ENCODE measurements around the gene HDAC4.

HDAC4 gene

GRCh38 chr2:239321596-239322415, 79.0 kb downstream of the HDAC4 start:
- no peak for DNase-seq

GRCh38 chr2:239318790-239319661, 81.8 kb downstream of the HDAC4 start:
- no peak for DNase-seq

GRCh38 chr2:239318151-239318611, 82.6 kb downstream of the HDAC4 start:
- no peak for DNase-seq

- DNase-seq = peak; percentile 45 to 60
Observed at GRCh38 chr2:239316562-239317465, 84.0 kb downstream of the HDAC4 start.

GRCh38 chr2:239315308-239315707, 85.5 kb downstream of the HDAC4 start:
- no peak for DNase-seq

GRCh38 chr2:239313776-239314175, 87.0 kb downstream of the HDAC4 start:
- no peak for DNase-seq

GRCh38 chr2:239312741-239313667, 87.8 kb downstream of the HDAC4 start:
- peak; percentile 40 to 45 for DNase-seq

- no peak for DNase-seq
Observed at GRCh38 chr2:239312081-239312511, 88.7 kb downstream of the HDAC4 start.

- no peak for DNase-seq
Observed at GRCh38 chr2:239311132-239312040, 89.4 kb downstream of the HDAC4 start.

GRCh38 chr2:239310401-239311061, 90.3 kb downstream of the HDAC4 start:
- DNase-seq = no peak

GRCh38 chr2:239309398-239310245, 91.2 kb downstream of the HDAC4 start:
- DNase-seq = peak; percentile 47 to 53

GRCh38 chr2:239308661-239309397, 92.0 kb downstream of the HDAC4 start:
- DNase-seq = peak; percentile 24 to 32

GRCh38 chr2:239307921-239308613, 92.8 kb downstream of the HDAC4 start:
- peak in 1 of 2 experiments; percentile 8 for DNase-seq

- no peak for DNase-seq
Observed at GRCh38 chr2:239307221-239307569, 93.6 kb downstream of the HDAC4 start.

- no peak for DNase-seq
Observed at GRCh38 chr2:239306274-239307220, 94.3 kb downstream of the HDAC4 start.

GRCh38 chr2:239305771-239306170, 95.0 kb downstream of the HDAC4 start:
- no peak for DNase-seq

Data from Kasumi-1 (cell line).